Thyroid gland (tissue), 4 donors: Measurements from ENCODE around the gene NSFL1C.

ENCODE experiments used
- POLR2A ChIP-seq, 2 donors: fragments of 450-650 bp; IDR thresholded peaks; one replicate each; pipeline ENCODE4 v1.6.1; 2017; ENCODE audit warnings: antibody characterized with exemption in 2 of 2, mild to moderate bottlenecking in 2 of 2, moderate library complexity in 1 of 2
- TF ChIP-seq, protein P1 (sequence below), 6 experiments: fragments of 200-600 bp in 3 of 6; fragments of 450-650 bp in 3 of 6; sonication (generic) in 3 of 6; IDR thresholded peaks; one replicate each; pipeline ENCODE4 v1.5.1; 2016 to 2019; ENCODE audit warnings: antibody characterized with exemption in 6 of 6, mild to moderate bottlenecking in 2 of 6, inconsistent platforms in 1 of 6, moderate library complexity in 1 of 6

- no peak for TF ChIP-seq POLR2A (IDR thresholded peaks at IDR 0.05)
- TF ChIP-seq, protein P1, sequence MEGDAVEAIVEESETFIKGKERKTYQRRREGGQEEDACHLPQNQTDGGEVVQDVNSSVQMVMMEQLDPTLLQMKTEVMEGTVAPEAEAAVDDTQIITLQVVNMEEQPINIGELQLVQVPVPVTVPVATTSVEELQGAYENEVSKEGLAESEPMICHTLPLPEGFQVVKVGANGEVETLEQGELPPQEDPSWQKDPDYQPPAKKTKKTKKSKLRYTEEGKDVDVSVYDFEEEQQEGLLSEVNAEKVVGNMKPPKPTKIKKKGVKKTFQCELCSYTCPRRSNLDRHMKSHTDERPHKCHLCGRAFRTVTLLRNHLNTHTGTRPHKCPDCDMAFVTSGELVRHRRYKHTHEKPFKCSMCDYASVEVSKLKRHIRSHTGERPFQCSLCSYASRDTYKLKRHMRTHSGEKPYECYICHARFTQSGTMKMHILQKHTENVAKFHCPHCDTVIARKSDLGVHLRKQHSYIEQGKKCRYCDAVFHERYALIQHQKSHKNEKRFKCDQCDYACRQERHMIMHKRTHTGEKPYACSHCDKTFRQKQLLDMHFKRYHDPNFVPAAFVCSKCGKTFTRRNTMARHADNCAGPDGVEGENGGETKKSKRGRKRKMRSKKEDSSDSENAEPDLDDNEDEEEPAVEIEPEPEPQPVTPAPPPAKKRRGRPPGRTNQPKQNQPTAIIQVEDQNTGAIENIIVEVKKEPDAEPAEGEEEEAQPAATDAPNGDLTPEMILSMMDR (IDR thresholded peaks at IDR 0.05), result no peak
Observed at GRCh38 chr20:1415667-1416468, 50.8 kb downstream of the NSFL1C start.
